ENCODE data around the gene DNAJC4. TPM values are rescaled to one million over a fixed set of nuclear protein-coding genes. Genes with fewer than 3 reads are reported as not detected.

The DNAJC4 gene
- polyA plus RNA-seq, 1 donor from 2014 or later = 20.3 TPM

DNA sequence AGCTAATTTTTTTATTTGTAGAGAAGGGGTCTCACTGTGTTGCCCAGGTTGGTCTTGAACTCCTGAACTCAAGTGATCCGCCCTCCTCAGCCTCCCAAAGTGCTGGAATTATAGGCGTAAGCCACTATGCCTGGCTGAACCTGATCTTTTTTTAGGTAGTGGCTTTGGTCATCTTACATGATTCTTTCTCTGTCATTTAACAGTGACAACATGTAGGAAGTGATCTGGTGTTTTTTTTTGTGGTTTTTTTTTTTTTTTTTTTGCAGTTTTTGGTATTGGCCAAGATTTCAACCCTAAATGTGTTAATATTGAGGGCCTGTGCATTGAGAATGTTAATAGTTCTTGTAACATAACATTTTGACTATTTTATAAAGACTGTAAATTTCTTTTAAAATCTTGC, 31.8 kb upstream of the DNAJC4 start:
- Histone ChIP-seq H3K4me2 (ENCODE audit: low read length) (no peak overlapping the region), H3K36me3 (ENCODE audit: insufficient read depth, low read length) (no peaks in the 10 kb centered on the region), H3K27ac (ENCODE audit: low read length) (no peak overlapping the region), H3K79me2 (replicated peaks; ENCODE audit: insufficient read depth, low read length) (no peaks in the 10 kb centered on the region), H2AFZ (ENCODE audit: low read depth, low read length) (no peak overlapping the region), H3K4me3 (ENCODE audit: low read length) (no peak overlapping the region), H4K20me1 (ENCODE audit: insufficient read depth) (no peaks in the 10 kb centered on the region), H3K9me2 (ENCODE audit: insufficient read depth, low read length) (no peaks in the 10 kb centered on the region), H3K27me3 (ENCODE audit: insufficient read depth, low read depth, low read length) (no peaks in the 10 kb centered on the region), H3K9me3 (ENCODE audit: low read length) (no peaks in the 10 kb centered on the region), H3F3A (ENCODE audit: insufficient read depth, low read length, poor library complexity, severe bottlenecking) (no peaks in the 10 kb centered on the region), H3K9ac (ENCODE audit: low read length) (no peak overlapping the region)
- TF ChIP-seq EP300 (conservative IDR thresholded peaks at IDR 0.05; ENCODE audit: poor library complexity, severe bottlenecking) (no peak), TAF1 (IDR thresholded peaks at IDR 0.05; ENCODE audit: low read depth) (no peak), EZH2 (IDR thresholded peaks at IDR 0.05; ENCODE audit: borderline replicate concordance, insufficient read depth, low read length, poor library complexity, severe bottlenecking) (no peak), POLR2AphosphoS5 (IDR thresholded peaks at IDR 0.05) (no peak), SMC3 (conservative IDR thresholded peaks at IDR 0.05; ENCODE audit: poor library complexity) (no peak), MXI1 (conservative IDR thresholded peaks at IDR 0.05; ENCODE audit: poor library complexity, severe bottlenecking) (no peak), RAD21 (conservative IDR thresholded peaks at IDR 0.05) (no peak)
- TF ChIP-seq, protein P1, sequence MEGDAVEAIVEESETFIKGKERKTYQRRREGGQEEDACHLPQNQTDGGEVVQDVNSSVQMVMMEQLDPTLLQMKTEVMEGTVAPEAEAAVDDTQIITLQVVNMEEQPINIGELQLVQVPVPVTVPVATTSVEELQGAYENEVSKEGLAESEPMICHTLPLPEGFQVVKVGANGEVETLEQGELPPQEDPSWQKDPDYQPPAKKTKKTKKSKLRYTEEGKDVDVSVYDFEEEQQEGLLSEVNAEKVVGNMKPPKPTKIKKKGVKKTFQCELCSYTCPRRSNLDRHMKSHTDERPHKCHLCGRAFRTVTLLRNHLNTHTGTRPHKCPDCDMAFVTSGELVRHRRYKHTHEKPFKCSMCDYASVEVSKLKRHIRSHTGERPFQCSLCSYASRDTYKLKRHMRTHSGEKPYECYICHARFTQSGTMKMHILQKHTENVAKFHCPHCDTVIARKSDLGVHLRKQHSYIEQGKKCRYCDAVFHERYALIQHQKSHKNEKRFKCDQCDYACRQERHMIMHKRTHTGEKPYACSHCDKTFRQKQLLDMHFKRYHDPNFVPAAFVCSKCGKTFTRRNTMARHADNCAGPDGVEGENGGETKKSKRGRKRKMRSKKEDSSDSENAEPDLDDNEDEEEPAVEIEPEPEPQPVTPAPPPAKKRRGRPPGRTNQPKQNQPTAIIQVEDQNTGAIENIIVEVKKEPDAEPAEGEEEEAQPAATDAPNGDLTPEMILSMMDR (IDR thresholded peaks at IDR 0.05; ENCODE audit: poor library complexity, severe bottlenecking) = no peak
- TF ChIP-seq, protein P2, sequence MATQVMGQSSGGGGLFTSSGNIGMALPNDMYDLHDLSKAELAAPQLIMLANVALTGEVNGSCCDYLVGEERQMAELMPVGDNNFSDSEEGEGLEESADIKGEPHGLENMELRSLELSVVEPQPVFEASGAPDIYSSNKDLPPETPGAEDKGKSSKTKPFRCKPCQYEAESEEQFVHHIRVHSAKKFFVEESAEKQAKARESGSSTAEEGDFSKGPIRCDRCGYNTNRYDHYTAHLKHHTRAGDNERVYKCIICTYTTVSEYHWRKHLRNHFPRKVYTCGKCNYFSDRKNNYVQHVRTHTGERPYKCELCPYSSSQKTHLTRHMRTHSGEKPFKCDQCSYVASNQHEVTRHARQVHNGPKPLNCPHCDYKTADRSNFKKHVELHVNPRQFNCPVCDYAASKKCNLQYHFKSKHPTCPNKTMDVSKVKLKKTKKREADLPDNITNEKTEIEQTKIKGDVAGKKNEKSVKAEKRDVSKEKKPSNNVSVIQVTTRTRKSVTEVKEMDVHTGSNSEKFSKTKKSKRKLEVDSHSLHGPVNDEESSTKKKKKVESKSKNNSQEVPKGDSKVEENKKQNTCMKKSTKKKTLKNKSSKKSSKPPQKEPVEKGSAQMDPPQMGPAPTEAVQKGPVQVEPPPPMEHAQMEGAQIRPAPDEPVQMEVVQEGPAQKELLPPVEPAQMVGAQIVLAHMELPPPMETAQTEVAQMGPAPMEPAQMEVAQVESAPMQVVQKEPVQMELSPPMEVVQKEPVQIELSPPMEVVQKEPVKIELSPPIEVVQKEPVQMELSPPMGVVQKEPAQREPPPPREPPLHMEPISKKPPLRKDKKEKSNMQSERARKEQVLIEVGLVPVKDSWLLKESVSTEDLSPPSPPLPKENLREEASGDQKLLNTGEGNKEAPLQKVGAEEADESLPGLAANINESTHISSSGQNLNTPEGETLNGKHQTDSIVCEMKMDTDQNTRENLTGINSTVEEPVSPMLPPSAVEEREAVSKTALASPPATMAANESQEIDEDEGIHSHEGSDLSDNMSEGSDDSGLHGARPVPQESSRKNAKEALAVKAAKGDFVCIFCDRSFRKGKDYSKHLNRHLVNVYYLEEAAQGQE (IDR thresholded peaks at IDR 0.05; ENCODE audit: borderline replicate concordance) = no peak

DNA sequence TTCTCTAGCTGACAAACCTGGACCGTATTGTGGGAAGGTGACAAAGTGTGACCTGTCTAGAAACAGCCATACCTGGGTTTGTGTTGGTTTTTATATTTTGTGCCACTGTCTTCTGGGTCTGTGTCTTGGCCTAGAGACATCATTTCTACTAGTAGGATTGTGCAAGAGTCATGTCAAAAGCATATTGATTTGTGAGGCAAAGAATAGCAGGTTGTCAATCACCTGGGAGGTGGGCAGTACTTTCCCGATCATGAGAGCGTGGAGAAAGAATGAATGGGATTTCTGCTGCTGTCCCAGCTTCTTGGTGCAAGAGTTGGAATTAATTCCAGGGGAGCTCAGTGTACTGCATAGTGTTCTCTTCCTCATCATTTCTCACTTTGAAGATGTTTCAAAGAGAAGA, 28.8 kb upstream of the DNAJC4 start:
- no peaks in the 10 kb centered on the region for H4K20me1 ChIP-seq (ENCODE audit: insufficient read depth)

More for the DNA sequence above, 28.8 kb upstream of the DNAJC4 start:
- H3K79me2 ChIP-seq (replicated peaks; ENCODE audit: insufficient read depth, low read length) = no peaks in the 10 kb centered on the region
- H3K9me3 ChIP-seq (ENCODE audit: low read length) = no peaks in the 10 kb centered on the region
- no peaks in the 10 kb centered on the region for H3F3A ChIP-seq (ENCODE audit: insufficient read depth, low read length, poor library complexity, severe bottlenecking)
- no peaks in the 10 kb centered on the region for H3K9me2 ChIP-seq (ENCODE audit: insufficient read depth, low read length)
- no peak overlapping the region for H3K4me2 ChIP-seq (ENCODE audit: low read length)
- no peak overlapping the region for H3K4me3 ChIP-seq (ENCODE audit: low read length)
- no peak overlapping the region for H2AFZ ChIP-seq (ENCODE audit: low read depth, low read length)
- H3K27me3 ChIP-seq (ENCODE audit: insufficient read depth, low read depth, low read length) = no peaks in the 10 kb centered on the region
- TF ChIP-seq RAD21 (conservative IDR thresholded peaks at IDR 0.05) (no peak), TAF1 (IDR thresholded peaks at IDR 0.05; ENCODE audit: low read depth) (no peak), EZH2 (IDR thresholded peaks at IDR 0.05; ENCODE audit: borderline replicate concordance, insufficient read depth, low read length, poor library complexity, severe bottlenecking) (no peak), SMC3 (conservative IDR thresholded peaks at IDR 0.05; ENCODE audit: poor library complexity) (no peak), EP300 (conservative IDR thresholded peaks at IDR 0.05; ENCODE audit: poor library complexity, severe bottlenecking) (no peak), MXI1 (conservative IDR thresholded peaks at IDR 0.05; ENCODE audit: poor library complexity, severe bottlenecking) (no peak), POLR2AphosphoS5 (IDR thresholded peaks at IDR 0.05) (no peak)
- TF ChIP-seq, protein P2 (IDR thresholded peaks at IDR 0.05; ENCODE audit: borderline replicate concordance) = no peak
- TF ChIP-seq, protein P1 (IDR thresholded peaks at IDR 0.05; ENCODE audit: poor library complexity, severe bottlenecking) = no peak
- H3K27ac ChIP-seq (ENCODE audit: low read length) = no peak overlapping the region
- peaks cover 6% of the 10 kb centered on the region for H3K36me3 ChIP-seq (ENCODE audit: insufficient read depth, low read length)
- H3K9ac ChIP-seq (ENCODE audit: low read length) = no peak overlapping the region

Measured in neural cell (in vitro differentiated cells).